Measurements from ENCODE around the gene VEGFD.

- TF ChIP-seq CTCF (IDR thresholded peaks at IDR 0.05; ENCODE audit: low read length): no peak
- no peak for TF ChIP-seq EZH2 (IDR thresholded peaks at IDR 0.05; ENCODE audit: borderline replicate concordance, low read length)
These were observed 43.3 kb downstream of the VEGFD start for GRCh38 chrX:15340867-15341266.
